Measurements from ENCODE around the gene ACTR2. TPM values are rescaled to one million over a fixed set of nuclear protein-coding genes. Genes with fewer than 3 reads are reported as not detected.
"Not testable (repeated sequence)": the region's sequence is repeated elsewhere in the genome, so short reads cannot be mapped to it uniquely, and the experiment has no call there.

The ACTR2 gene
- total RNA-seq, 1 donor from 2014 or later: 81.4 TPM

DNA sequence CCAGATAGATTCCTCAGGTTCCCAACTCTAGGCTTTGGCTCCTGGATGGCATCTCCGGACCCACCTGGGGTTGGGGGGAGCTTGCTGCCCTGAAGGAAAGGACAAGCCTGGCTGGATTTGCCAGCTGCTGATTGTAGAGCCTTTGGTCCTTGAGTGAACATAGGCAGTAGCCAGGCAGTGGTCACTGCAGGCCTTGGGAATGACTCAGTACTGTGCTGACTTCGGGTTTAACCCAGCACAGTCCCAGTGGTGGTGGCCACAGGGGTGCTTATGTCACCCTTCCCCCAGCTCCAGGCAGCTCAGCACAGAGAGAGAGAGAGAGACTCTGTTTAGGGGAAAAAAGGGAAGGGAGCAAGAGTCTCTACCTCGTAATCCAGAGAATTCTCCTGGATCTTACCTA lies 27.7 kb upstream of the ACTR2 start:
- Histone ChIP-seq H3K27ac (ENCODE audit: low read depth, low read length) (no peak overlapping the region), H3K4me1 (ENCODE audit: control insufficient read depth in 3 of 3, insufficient read depth in 3 of 3, low read length in 3 of 3) (peaks cover 9 to 17% (median 13%) of the 10 kb centered on the region in 3 donors), H3K4me3 (ENCODE audit: low read length in 3 of 3) (no peak overlapping the region), H3K36me3 (ENCODE audit: control insufficient read depth in 3 of 3, insufficient read depth in 3 of 3, low read length in 3 of 3) (no peaks in the 10 kb centered on the region), H3K9me3 (ENCODE audit: control insufficient read depth in 3 of 3, low read length in 3 of 3) (no peaks in the 10 kb centered on the region), H3K9ac (ENCODE audit: low read depth in 1 of 3, low read length in 3 of 3) (no peak overlapping the region), H3K27me3 (ENCODE audit: control insufficient read depth in 3 of 3, insufficient read depth in 3 of 3, low read length in 3 of 3) (no peaks in the 10 kb centered on the region)

DNA sequence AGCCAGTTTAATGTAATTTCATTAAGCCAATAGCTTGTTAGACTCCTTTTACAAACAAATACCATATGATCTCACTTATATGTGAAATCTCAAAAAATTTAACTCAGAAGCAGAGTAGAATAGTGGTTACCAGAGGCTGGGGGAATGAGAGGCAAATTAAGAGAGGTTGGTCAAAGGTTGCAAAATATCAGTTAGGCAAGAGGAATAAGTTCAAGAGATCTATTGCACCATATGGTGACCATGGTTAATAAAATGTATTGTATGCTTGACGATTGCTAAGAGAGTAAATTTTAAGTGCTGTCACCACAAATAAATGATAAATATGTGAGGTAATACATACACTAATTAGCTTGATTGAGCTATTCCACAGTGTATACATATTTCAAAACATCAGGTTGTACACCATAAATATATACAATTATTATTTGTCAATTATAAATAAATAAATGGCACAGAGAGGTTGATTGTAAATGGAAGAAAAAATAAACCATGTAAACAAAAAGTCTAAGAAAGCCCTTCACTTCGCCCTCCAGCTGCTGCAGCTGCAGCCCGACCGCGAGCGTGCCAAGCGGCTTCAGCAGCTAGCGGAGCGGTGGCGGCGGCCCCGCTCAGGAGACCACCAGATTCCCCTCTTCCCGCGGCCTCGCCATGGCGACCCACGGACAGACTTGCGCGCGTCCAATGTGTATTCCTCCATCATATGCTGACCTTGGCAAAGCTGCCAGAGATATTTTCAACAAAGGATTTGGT lies 23.0 kb upstream of the ACTR2 start:
- Histone ChIP-seq H3K9ac (ENCODE audit: low read depth in 1 of 3, low read length in 3 of 3) (no peak overlapping the region), H3K27me3 (ENCODE audit: control insufficient read depth in 3 of 3, insufficient read depth in 3 of 3, low read length in 3 of 3) (no peaks in the 10 kb centered on the region), H3K4me3 (ENCODE audit: low read length in 3 of 3) (no peak overlapping the region), H3K4me1 (ENCODE audit: control insufficient read depth in 3 of 3, insufficient read depth in 3 of 3, low read length in 3 of 3) (peaks cover 0 to under 1% (median 0%) of the 10 kb centered on the region in 3 donors), H3K9me3 (ENCODE audit: control insufficient read depth in 3 of 3, low read length in 3 of 3) (no peaks in the 10 kb centered on the region), H3K36me3 (ENCODE audit: control insufficient read depth in 3 of 3, insufficient read depth in 3 of 3, low read length in 3 of 3) (no peaks in the 10 kb centered on the region), H3K27ac (ENCODE audit: low read depth, low read length) (no peak overlapping the region)

DNA sequence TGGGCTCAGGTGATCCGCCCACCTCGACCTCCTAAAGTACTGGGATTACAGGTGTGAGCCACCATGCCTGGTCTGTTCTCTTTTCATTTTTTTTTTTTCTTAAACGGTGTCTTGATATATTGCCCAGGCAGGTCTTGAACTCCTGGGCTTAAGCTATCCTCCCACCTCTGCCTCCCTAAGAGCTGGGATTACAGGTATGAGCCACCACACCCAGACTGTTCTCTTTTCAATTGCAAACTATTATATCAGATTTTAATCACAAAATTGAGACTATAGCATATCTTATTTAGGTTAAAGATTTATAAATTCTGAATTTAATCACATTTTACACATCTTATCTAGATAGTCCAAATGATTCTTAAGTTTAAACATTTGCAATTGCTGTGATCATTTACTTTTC lies 15.5 kb upstream of the ACTR2 start:
- no peaks in the 10 kb centered on the region for H3K4me1 ChIP-seq (ENCODE audit: control insufficient read depth in 3 of 3, insufficient read depth in 3 of 3, low read length in 3 of 3)
- H3K4me3 ChIP-seq (ENCODE audit: low read length in 3 of 3): no peak overlapping the region
- H3K9me3 ChIP-seq (ENCODE audit: control insufficient read depth in 3 of 3, low read length in 3 of 3): no peaks in the 10 kb centered on the region
- H3K36me3 ChIP-seq (ENCODE audit: control insufficient read depth in 3 of 3, insufficient read depth in 3 of 3, low read length in 3 of 3): no peaks in the 10 kb centered on the region
- H3K27ac ChIP-seq (ENCODE audit: low read depth, low read length): no peak overlapping the region
- H3K27me3 ChIP-seq (ENCODE audit: control insufficient read depth in 3 of 3, insufficient read depth in 3 of 3, low read length in 3 of 3): no peaks in the 10 kb centered on the region
- H3K9ac ChIP-seq (ENCODE audit: low read depth in 1 of 3, low read length in 3 of 3): no peak overlapping the region

DNA sequence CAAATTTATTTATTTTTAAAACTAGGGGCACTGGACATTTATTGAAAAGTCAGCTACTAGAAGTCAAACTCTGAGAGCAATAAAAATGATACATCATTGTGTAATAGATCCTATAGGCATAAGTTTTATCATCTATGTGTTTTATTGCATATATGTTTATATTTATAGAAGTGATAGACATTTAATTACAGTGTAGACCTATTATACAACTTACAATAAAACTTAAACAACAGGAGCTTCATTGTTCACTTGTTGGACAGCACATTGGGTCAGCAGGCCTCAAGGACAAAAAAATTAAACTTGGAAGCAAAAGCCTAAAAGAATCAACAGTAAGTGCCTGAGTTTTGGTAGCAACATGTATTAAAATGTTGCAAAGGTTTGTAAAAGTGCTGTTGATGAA lies 15.0 kb upstream of the ACTR2 start:
- no peaks in the 10 kb centered on the region for H3K4me1 ChIP-seq (ENCODE audit: control insufficient read depth in 3 of 3, insufficient read depth in 3 of 3, low read length in 3 of 3)

DNA sequence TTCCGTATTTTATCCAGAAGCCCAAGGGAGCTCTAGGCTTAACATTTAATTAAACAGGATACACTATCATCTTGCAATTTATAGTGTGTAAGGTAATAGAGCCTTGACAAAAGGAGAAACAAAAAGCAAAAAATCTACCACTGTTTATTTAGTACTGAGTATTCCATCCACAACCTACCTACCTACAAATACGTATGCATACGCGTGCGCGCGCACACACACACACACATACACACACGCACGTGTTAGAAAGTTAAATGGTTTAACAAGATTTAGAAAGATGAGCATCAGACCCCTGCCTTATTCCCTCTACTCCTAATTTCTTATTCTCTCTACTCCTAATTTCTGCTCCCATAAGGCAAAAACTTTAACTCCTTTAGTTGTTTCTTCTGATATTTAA lies 14.6 kb upstream of the ACTR2 start:
- H3K4me3 ChIP-seq (ENCODE audit: low read length in 3 of 3): no peak overlapping the region

More for the DNA sequence above, 15.0 kb upstream of the ACTR2 start:
- Histone ChIP-seq H3K9ac (ENCODE audit: low read depth in 1 of 3, low read length in 3 of 3) (no peak overlapping the region), H3K36me3 (ENCODE audit: control insufficient read depth in 3 of 3, insufficient read depth in 3 of 3, low read length in 3 of 3) (no peaks in the 10 kb centered on the region), H3K9me3 (ENCODE audit: control insufficient read depth in 3 of 3, low read length in 3 of 3) (no peaks in the 10 kb centered on the region), H3K4me3 (ENCODE audit: low read length in 3 of 3) (no peak overlapping the region), H3K27me3 (ENCODE audit: control insufficient read depth in 3 of 3, insufficient read depth in 3 of 3, low read length in 3 of 3) (no peaks in the 10 kb centered on the region), H3K27ac (ENCODE audit: low read depth, low read length) (no peak overlapping the region)

DNA sequence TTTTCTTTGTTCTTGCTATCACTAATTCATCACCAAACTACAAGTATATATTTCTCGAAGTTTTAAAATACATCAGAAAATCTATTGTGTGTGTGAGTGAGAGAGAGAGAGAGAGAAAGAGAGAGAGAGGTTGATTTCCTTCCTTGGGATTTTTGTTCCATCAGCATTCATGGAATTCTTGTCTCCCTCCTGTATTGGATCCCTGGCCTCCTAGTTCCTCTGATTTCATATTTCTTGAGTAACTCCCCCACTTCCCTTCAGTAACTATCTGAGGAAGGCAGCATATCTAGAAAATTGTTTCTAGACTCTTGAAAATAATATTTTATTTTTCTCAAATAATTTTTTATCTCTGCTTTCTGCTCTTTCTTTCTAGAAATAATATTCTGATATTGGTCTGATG lies 13.3 kb upstream of the ACTR2 start:
- Histone ChIP-seq H3K4me3 (ENCODE audit: low read length in 3 of 3) (no peak overlapping the region), H3K4me1 (ENCODE audit: control insufficient read depth in 3 of 3, insufficient read depth in 3 of 3, low read length in 3 of 3) (no peaks in the 10 kb centered on the region), H3K9me3 (ENCODE audit: control insufficient read depth in 3 of 3, low read length in 3 of 3) (no peaks in the 10 kb centered on the region)

More for the DNA sequence above, 14.6 kb upstream of the ACTR2 start:
- no peaks in the 10 kb centered on the region for H3K27me3 ChIP-seq (ENCODE audit: control insufficient read depth in 3 of 3, insufficient read depth in 3 of 3, low read length in 3 of 3)
- H3K27ac ChIP-seq (ENCODE audit: low read depth, low read length): no peak overlapping the region
- H3K9me3 ChIP-seq (ENCODE audit: control insufficient read depth in 3 of 3, low read length in 3 of 3): no peaks in the 10 kb centered on the region
- H3K36me3 ChIP-seq (ENCODE audit: control insufficient read depth in 3 of 3, insufficient read depth in 3 of 3, low read length in 3 of 3): no peaks in the 10 kb centered on the region
- no peak overlapping the region for H3K9ac ChIP-seq (ENCODE audit: low read depth in 1 of 3, low read length in 3 of 3)
- H3K4me1 ChIP-seq (ENCODE audit: control insufficient read depth in 3 of 3, insufficient read depth in 3 of 3, low read length in 3 of 3): no peaks in the 10 kb centered on the region

DNA sequence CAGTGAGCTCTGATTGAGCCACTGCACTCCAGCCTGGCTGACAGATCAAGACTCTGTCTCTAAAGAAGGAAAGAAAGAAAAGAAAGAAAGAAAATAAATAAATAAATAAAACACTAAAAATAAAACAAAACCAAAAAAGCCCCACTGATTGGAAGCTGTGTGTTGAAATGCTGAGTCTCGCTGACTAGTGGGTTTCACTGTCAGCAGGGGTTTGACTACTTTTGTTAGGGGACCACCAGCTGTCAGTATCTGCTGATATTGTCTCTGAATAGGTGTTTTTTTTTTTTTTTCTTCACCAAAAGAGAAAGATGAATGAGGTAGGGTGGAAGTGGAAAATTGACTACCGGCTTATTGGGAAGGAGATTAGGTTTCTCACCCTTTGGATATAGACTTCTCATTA lies 12.8 kb upstream of the ACTR2 start:
- Histone ChIP-seq H3K36me3 (ENCODE audit: control insufficient read depth in 3 of 3, insufficient read depth in 3 of 3, low read length in 3 of 3) (no peaks in the 10 kb centered on the region), H3K4me1 (ENCODE audit: control insufficient read depth in 3 of 3, insufficient read depth in 3 of 3, low read length in 3 of 3) (no peaks in the 10 kb centered on the region), H3K4me3 (ENCODE audit: low read length in 3 of 3) (no peak overlapping the region), H3K27me3 (ENCODE audit: control insufficient read depth in 3 of 3, insufficient read depth in 3 of 3, low read length in 3 of 3) (no peaks in the 10 kb centered on the region), H3K27ac (ENCODE audit: low read depth, low read length) (no peak overlapping the region), H3K9me3 (ENCODE audit: control insufficient read depth in 3 of 3, low read length in 3 of 3) (no peaks in the 10 kb centered on the region), H3K9ac (ENCODE audit: low read depth in 1 of 3, low read length in 3 of 3) (no peak overlapping the region)

More for the DNA sequence above, 13.3 kb upstream of the ACTR2 start:
- Histone ChIP-seq H3K9ac (ENCODE audit: low read depth in 1 of 3, low read length in 3 of 3) (no peak overlapping the region), H3K36me3 (ENCODE audit: control insufficient read depth in 3 of 3, insufficient read depth in 3 of 3, low read length in 3 of 3) (no peaks in the 10 kb centered on the region), H3K27me3 (ENCODE audit: control insufficient read depth in 3 of 3, insufficient read depth in 3 of 3, low read length in 3 of 3) (no peaks in the 10 kb centered on the region), H3K27ac (ENCODE audit: low read depth, low read length) (no peak overlapping the region)

DNA sequence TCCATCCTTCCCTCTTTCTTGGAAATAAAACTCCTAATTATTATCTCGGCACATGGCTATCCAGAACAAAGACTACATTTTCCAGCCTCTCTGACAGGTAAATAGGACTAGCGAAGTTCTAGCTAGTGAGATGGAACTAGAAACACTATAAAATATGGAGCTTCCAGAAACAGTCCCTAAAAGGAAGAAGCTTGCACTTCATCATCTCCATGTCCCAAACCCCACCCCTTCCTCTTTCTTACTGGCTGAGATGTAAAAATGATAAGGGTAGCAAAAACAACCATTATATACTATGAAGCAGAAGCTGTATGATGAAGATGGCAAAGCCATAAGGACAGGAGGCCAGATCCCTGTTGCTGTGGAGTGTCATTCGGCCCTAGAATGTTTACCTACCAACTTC lies 11.7 kb upstream of the ACTR2 start:
- no peaks in the 10 kb centered on the region for H3K9me3 ChIP-seq (ENCODE audit: control insufficient read depth in 3 of 3, low read length in 3 of 3)
- H3K4me1 ChIP-seq (ENCODE audit: control insufficient read depth in 3 of 3, insufficient read depth in 3 of 3, low read length in 3 of 3): no peaks in the 10 kb centered on the region
- no peak overlapping the region for H3K27ac ChIP-seq (ENCODE audit: low read depth, low read length)
- no peak overlapping the region for H3K9ac ChIP-seq (ENCODE audit: low read depth in 1 of 3, low read length in 3 of 3)
- H3K4me3 ChIP-seq (ENCODE audit: low read length in 3 of 3): no peak overlapping the region
- H3K27me3 ChIP-seq (ENCODE audit: control insufficient read depth in 3 of 3, insufficient read depth in 3 of 3, low read length in 3 of 3): no peaks in the 10 kb centered on the region
- H3K36me3 ChIP-seq (ENCODE audit: control insufficient read depth in 3 of 3, insufficient read depth in 3 of 3, low read length in 3 of 3): no peaks in the 10 kb centered on the region

DNA sequence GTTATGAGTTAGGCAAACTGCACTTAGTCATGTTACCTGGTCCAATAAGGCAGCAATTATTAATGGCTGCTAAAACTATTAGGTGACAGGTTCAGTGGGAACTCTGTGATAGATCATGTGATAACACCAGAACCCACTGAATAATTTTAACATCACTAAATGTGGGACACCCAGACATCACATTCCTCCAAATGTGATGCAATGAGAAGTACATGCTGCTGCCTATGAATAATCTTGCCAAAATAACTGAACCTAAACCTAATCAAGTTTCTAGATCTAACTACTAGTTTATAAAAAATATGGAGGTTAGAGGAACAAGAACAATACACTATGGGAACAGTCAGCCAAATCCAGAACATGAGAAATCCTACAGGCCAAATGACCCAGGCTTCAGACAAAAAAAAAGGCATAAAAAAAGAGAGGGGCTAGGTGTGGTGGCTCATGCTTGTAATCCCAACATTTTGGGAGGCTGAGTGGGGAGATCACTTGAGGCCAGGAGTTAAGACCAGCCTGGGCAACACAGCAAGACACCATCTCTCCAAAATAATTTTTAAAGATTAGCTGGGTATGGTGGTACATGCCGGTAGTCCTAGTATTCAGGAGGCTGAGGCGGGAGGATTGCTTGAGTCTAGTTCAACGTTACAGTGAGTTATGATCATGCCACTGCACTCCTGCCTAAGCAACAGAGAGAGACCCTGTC lies 7.0 kb upstream of the ACTR2 start:
- Histone ChIP-seq H3K36me3 (ENCODE audit: control insufficient read depth in 3 of 3, insufficient read depth in 3 of 3, low read length in 3 of 3) (no peaks in the 10 kb centered on the region), H3K9ac (ENCODE audit: low read depth in 1 of 3, low read length in 3 of 3) (no peak overlapping the region), H3K9me3 (ENCODE audit: control insufficient read depth in 3 of 3, low read length in 3 of 3) (no peaks in the 10 kb centered on the region), H3K4me1 (ENCODE audit: control insufficient read depth in 3 of 3, insufficient read depth in 3 of 3, low read length in 3 of 3) (peaks cover 0 to 4% (median 2%) of the 10 kb centered on the region in 3 donors), H3K27ac (ENCODE audit: low read depth, low read length) (no peak overlapping the region), H3K4me3 (ENCODE audit: low read length in 3 of 3) (no peak overlapping the region), H3K27me3 (ENCODE audit: control insufficient read depth in 3 of 3, insufficient read depth in 3 of 3, low read length in 3 of 3) (no peaks in the 10 kb centered on the region)

DNA sequence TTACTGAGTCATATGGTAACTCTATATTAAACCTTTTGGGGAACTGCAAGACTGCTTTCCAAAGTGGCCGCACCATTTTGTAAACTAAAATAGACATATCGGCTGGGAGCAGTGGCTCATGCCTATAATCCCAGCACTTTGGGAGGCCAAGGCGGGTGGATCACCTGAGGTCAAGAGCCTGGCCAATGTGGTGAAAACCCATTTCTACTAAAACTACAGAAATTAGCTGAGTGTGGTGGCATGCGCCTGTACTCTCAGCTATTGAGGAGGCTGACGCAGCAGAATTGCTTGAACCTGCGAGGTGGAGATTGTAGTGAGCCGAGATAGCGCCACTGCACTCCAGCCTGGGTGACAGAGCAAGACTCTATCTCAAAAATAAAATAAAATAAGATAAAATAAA lies 6.4 kb upstream of the ACTR2 start:
- not testable (repeated sequence) for H3K36me3 ChIP-seq (ENCODE audit: control insufficient read depth in 3 of 3, insufficient read depth in 3 of 3, low read length in 3 of 3); H3K27me3 ChIP-seq (ENCODE audit: control insufficient read depth in 3 of 3, insufficient read depth in 3 of 3, low read length in 3 of 3); H3K9ac ChIP-seq (ENCODE audit: low read depth in 1 of 3, low read length in 3 of 3); H3K27ac ChIP-seq (ENCODE audit: low read depth, low read length); H3K9me3 ChIP-seq (ENCODE audit: control insufficient read depth in 3 of 3, low read length in 3 of 3); H3K4me1 ChIP-seq (ENCODE audit: control insufficient read depth in 3 of 3, insufficient read depth in 3 of 3, low read length in 3 of 3); H3K4me3 ChIP-seq (ENCODE audit: low read length in 3 of 3)

Data from skeletal muscle tissue (tissue), 4 donors.